ENCODE results near the gene INHBC.
"Not testable (repeated sequence)": the region's sequence is repeated elsewhere in the genome, so short reads cannot be mapped to it uniquely, and the experiment has no call there.

Gene INHBC

GRCh38 chr12:57429473-57430111, 5.0 kb upstream of the INHBC start:
- no peak for DNase-seq (ENCODE audit: low spot score)

- DNase-seq (ENCODE audit: low spot score) = peak; percentile 22
These were observed 4.3 kb upstream of the INHBC start for GRCh38 chr12:57430112-57430930.

GRCh38 chr12:57430931-57431566, 3.5 kb upstream of the INHBC start, which contains the start of gene R3HDM2:
Gene R3HDM2, minus strand, starts transcription at chr12:57431043. Its CDS starts 120,615 bp downstream, at chr12:57310428.
- DNase-seq (ENCODE audit: low spot score) = peak; percentile 93

- no peak for DNase-seq (ENCODE audit: low spot score)
These were observed 2.9 kb upstream of the INHBC start for GRCh38 chr12:57431654-57432188.

GRCh38 chr12:57433370-57433769, 1.2 kb upstream of the INHBC start:
- DNase-seq (ENCODE audit: low spot score) = no peak

- no peak for DNase-seq (ENCODE audit: low spot score)
These were observed 709 bp downstream of the INHBC start for GRCh38 chr12:57435293-57435692.

- no peak for DNase-seq (ENCODE audit: low spot score)
These were observed 3.8 kb downstream of the INHBC start for GRCh38 chr12:57438400-57438799.

GRCh38 chr12:57439762-57440266, 5.2 kb downstream of the INHBC start:
- DNase-seq (ENCODE audit: low spot score) = no peak

- not testable (repeated sequence) for DNase-seq (ENCODE audit: low spot score)
These were observed 6.8 kb downstream of the INHBC start for GRCh38 chr12:57441393-57441792.

- DNase-seq (ENCODE audit: low spot score) = no peak
These were observed 7.4 kb downstream of the INHBC start for GRCh38 chr12:57441846-57442427.

GRCh38 chr12:57444337-57444736, 9.8 kb downstream of the INHBC start:
- not testable (repeated sequence) for DNase-seq (ENCODE audit: low spot score)

- no peak for DNase-seq (ENCODE audit: low spot score)
These were observed 10.2 kb downstream of the INHBC start for GRCh38 chr12:57444744-57445143.

- no peak for DNase-seq (ENCODE audit: low spot score)
These were observed 11.8 kb downstream of the INHBC start for GRCh38 chr12:57446292-57446960.

- DNase-seq (ENCODE audit: low spot score) = no peak
These were observed 14.1 kb downstream of the INHBC start for GRCh38 chr12:57448669-57449068.

- no peak for DNase-seq (ENCODE audit: low spot score)
These were observed 14.8 kb downstream of the INHBC start for GRCh38 chr12:57449375-57449774.

GRCh38 chr12:57450057-57450456, 15.5 kb downstream of the INHBC start:
- DNase-seq (ENCODE audit: low spot score) = no peak

- DNase-seq (ENCODE audit: low spot score) = no peak
These were observed 16.7 kb downstream of the INHBC start for GRCh38 chr12:57451233-57451778.

GRCh38 chr12:57452181-57452936, 17.8 kb downstream of the INHBC start:
- DNase-seq (ENCODE audit: low spot score) = no peak

GRCh38 chr12:57452937-57453509, 18.4 kb downstream of the INHBC start:
- DNase-seq (ENCODE audit: low spot score) = peak; percentile 60

- DNase-seq (ENCODE audit: low spot score) = no peak
These were observed 19.6 kb downstream of the INHBC start for GRCh38 chr12:57454213-57454565.

All from globus pallidus (tissue), 1 donor.